NCI-H82 treated with DMSO at 0.1 percent for 48 hours (cell line): Measurements from ENCODE around the gene DGAT2.

Experiments used
- DNase-seq: peaks from one replicate; lab custom pipeline; 2025; ENCODE audit not compliant: unreplicated experiment; lab: John Stamatoyannopoulos, UW

The DGAT2 gene

GRCh38 chr11:75779960-75780359 is 11.4 kb downstream of the DGAT2 start:
- no peak for DNase-seq

- DNase-seq, result no peak
Observed at GRCh38 chr11:75780888-75781287, 12.3 kb downstream of the DGAT2 start.

- DNase-seq, result no peak
Observed at GRCh38 chr11:75781296-75781695, 12.7 kb downstream of the DGAT2 start.

GRCh38 chr11:75781831-75782230 is 13.3 kb downstream of the DGAT2 start:
- no peak for DNase-seq

GRCh38 chr11:75782540-75783263 is 14.1 kb downstream of the DGAT2 start:
- DNase-seq, result no peak

GRCh38 chr11:75783416-75784084 is 15.0 kb downstream of the DGAT2 start:
- no peak for DNase-seq

- DNase-seq, result no peak
Observed at GRCh38 chr11:75784085-75784478, 15.5 kb downstream of the DGAT2 start.

- no peak for DNase-seq
Observed at GRCh38 chr11:75784506-75784905, 15.9 kb downstream of the DGAT2 start.

GRCh38 chr11:75785187-75785586 is 16.6 kb downstream of the DGAT2 start:
- no peak for DNase-seq

GRCh38 chr11:75786101-75786736 is 17.6 kb downstream of the DGAT2 start:
- no peak for DNase-seq

GRCh38 chr11:75789521-75789920 is 20.9 kb downstream of the DGAT2 start:
- DNase-seq, result no peak

GRCh38 chr11:75790986-75791385 is 22.4 kb downstream of the DGAT2 start:
- no peak for DNase-seq

GRCh38 chr11:75792127-75792731 is 23.7 kb downstream of the DGAT2 start:
- DNase-seq, result no peak

GRCh38 chr11:75792997-75793800 is 24.6 kb downstream of the DGAT2 start:
- no peak for DNase-seq

- DNase-seq, result no peak
Observed at GRCh38 chr11:75793966-75794365, 25.4 kb downstream of the DGAT2 start.

GRCh38 chr11:75795276-75796090 is 26.9 kb downstream of the DGAT2 start:
- no peak for DNase-seq

- DNase-seq, result no peak
Observed at GRCh38 chr11:75796091-75796435, 27.5 kb downstream of the DGAT2 start.

GRCh38 chr11:75797116-75797515 is 28.5 kb downstream of the DGAT2 start:
- DNase-seq, result no peak

GRCh38 chr11:75797792-75798191 is 29.2 kb downstream of the DGAT2 start:
- no peak for DNase-seq

- no peak for DNase-seq
Observed at GRCh38 chr11:75800136-75800675, 31.6 kb downstream of the DGAT2 start.
